PC-3 (cell line): ENCODE results near the gene MAD2L1BP. TPM values are rescaled to one million over a fixed set of nuclear protein-coding genes. Genes with fewer than 3 reads are reported as not detected.

Experiments
- ATAC-seq: fragments of 200-7000 bp; cut with Tn5 transposase; 2 replicates; pipeline ENCODE4 v1.9.1; 2020; ENCODE audit warnings: mild to moderate bottlenecking, moderate library complexity
- BruUV-seq: library from RNA; stranded (reverse); fragments of 400-500 nt; replicated peaks from 2 replicates; lab custom pipeline; 2021; lab: Mats Ljungman, UMichigan
- CTCF ChIA-PET: fragments of 300-600 bp; sonication (Branson Sonifier 250); formaldehyde crosslinking; loops from one replicate; lab custom pipeline; 2022; ENCODE audit warnings: antibody characterized with exemption; lab: Charles Lee
- POLR2A ChIA-PET: fragments of 300-600 bp; sonication (Branson Sonifier 250); formaldehyde crosslinking; loops from one replicate; lab custom pipeline; 2022; ENCODE audit warnings: antibody characterized with exemption; ENCODE audit not compliant: unreplicated experiment; lab: Charles Lee
- DNase-seq: peaks from one replicate; pipeline ENCODE4 v3.0.0-alpha.2; 2015
- H2AFZ ChIP-seq: fragments of 300-600 bp; sonication (generic); 2 replicates; pipeline ENCODE4 v1.6.0; 2016; ENCODE audit warnings: antibody characterized with exemption, low read length
- H3F3A ChIP-seq: fragments of 300-600 bp; sonication (generic); one replicate; pipeline ENCODE4 v1.6.0; 2017; ENCODE audit warnings: antibody characterized with exemption, low read length, control low read depth, mild to moderate bottlenecking; ENCODE audit not compliant: unreplicated experiment
- H3K27ac ChIP-seq: fragments of 300-600 bp; sonication (generic); 2 replicates; pipeline ENCODE4 v1.5.1; 2016; ENCODE audit warnings: mild to moderate bottlenecking, low read length
- H3K27me3 ChIP-seq: fragments of 300-600 bp; sonication (generic); 2 replicates; pipeline ENCODE4 v1.6.1; 2016; ENCODE audit warnings: low read length, mixed read lengths
- H3K36me3 ChIP-seq: fragments of 300-600 bp; sonication (generic); 2 replicates; pipeline ENCODE4 v1.6.1; 2016; ENCODE audit warnings: low read depth, mixed run types, low read length, mixed read lengths
- H3K4me1 ChIP-seq: fragments of 300-600 bp; sonication (generic); 2 replicates; pipeline ENCODE4 v1.5.1; 2016; ENCODE audit warnings: low read length; ENCODE audit not compliant: insufficient read depth
- H3K4me2 ChIP-seq: fragments of 300-600 bp; sonication (generic); 2 replicates; pipeline ENCODE4 v1.6.0; 2016; ENCODE audit warnings: low read length
- H3K4me3 ChIP-seq: fragments of 300-600 bp; sonication (generic); 2 replicates; pipeline ENCODE4 v1.5.1; 2016; ENCODE audit warnings: mild to moderate bottlenecking, low read length, mixed read lengths
- H3K79me2 ChIP-seq: fragments of 300-600 bp; sonication (generic); 2 replicates; pipeline ENCODE4 v1.6.1; 2017; ENCODE audit warnings: low read length, mixed read lengths
- H3K9ac ChIP-seq: fragments of 300-600 bp; sonication (generic); 2 replicates; pipeline ENCODE4 v1.6.0; 2016; ENCODE audit warnings: mild to moderate bottlenecking, low read length
- H3K9me2 ChIP-seq: fragments of 300-600 bp; sonication (generic); replicated peaks from 2 replicates; pipeline ENCODE4 v1.6.1; 2016; ENCODE audit warnings: mixed run types, low read length, mixed read lengths
- H3K9me3 ChIP-seq: fragments of 300-600 bp; sonication (generic); 2 replicates; pipeline ENCODE4 v1.6.1; 2016; ENCODE audit warnings: low read length, mixed read lengths
- H4K20me1 ChIP-seq: fragments of 300-600 bp; sonication (generic); 2 replicates; pipeline ENCODE4 v1.6.1; 2016; ENCODE audit warnings: low read length, mixed read lengths
- EZH2 ChIP-seq: fragments of 300-600 bp; sonication (generic); IDR thresholded peaks from one replicate; pipeline ENCODE4 v1.6.1; 2017; ENCODE audit warnings: antibody characterized with exemption, mild to moderate bottlenecking, low read length; ENCODE audit not compliant: unreplicated experiment
- EZH2phosphoT487 ChIP-seq: fragments of 300-600 bp; sonication (generic); IDR thresholded peaks from 2 replicates; pipeline ENCODE4 v1.6.1; 2018; ENCODE audit warnings: mild to moderate bottlenecking, antibody characterized with exemption, low read length, borderline replicate concordance
- intact Hi-C: fragments of 100-400 bp; cut with micrococcal nuclease; formaldehyde crosslinking; loops from 2 replicates; pipeline ENCODE4 v1.9.0; 2023
- total RNA-seq: library from RNA; depleted of rRNA; stranded (reverse); fragments of >200 nt; gene quantifications from 2 replicates; pipeline ENCODE4 v1.2.3, GENCODE V29; 2014
- TF ChIP-seq, protein P1 (sequence below): fragments of 300-600 bp; sonication (generic); conservative IDR thresholded peaks from 2 replicates; pipeline ENCODE4 v1.5.1; 2017; ENCODE audit warnings: antibody characterized with exemption, low read depth, mild to moderate bottlenecking, low read length

The MAD2L1BP gene
- total RNA-seq, 1 experiment from 2014 or later = 40.9 TPM

DNA sequence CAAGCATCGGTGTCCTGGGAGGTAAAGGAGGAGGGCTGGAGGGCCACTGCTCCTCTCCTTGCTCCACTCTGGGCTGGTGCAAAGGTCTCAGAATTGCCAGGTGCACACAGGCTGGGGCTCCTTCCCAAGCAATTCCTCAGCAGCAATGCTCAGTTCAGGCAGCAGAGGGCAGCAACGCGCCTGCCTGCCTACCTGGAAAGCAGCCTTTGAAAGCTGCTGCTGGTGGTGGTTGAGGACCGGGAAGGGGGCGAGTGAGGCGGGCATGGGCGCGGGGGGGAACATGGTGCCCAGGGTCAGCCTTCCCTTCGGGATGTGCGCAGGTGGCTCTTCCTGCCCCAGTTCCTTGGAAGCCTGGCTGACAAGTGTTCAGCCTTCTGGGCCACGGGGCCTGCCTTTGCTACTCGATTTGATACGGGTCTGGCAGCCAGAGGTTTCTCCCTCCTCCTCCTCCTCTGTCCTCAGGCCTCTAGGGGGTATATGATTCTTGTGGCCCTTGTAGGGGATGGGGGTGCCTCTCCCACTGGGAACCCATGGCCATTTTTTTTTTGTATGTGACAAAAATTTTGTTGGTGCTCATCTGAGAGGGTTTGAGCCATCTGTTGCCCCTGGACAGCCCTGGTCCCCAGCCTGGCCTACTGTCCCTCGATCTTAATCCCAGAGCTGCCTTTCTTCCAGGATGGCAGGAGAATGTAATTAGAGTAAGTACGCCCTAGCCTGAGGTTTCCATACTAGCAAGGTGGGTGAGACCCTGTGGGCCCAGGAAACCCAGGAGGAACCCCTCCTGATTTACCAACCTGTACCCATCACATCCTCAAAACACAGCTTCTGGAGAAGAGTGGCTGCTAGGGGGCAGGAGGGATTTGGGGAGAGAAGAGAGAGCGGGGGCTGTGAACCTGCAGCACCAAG is 31.9 kb downstream of the MAD2L1BP start:
- intact Hi-C loops = loop anchor here (1.0 to 10.0 kb wide), 5 partner anchors 31 to 412 kb away; no protein-coding TSS in a partner anchor
- Histone ChIP-seq H3K36me3 (no peaks in the 10 kb centered on the region; the same call in 1 of the 2 replicates), H3K27me3 (no peaks in the 10 kb centered on the region), H3K27ac (no peak overlapping the region), H3F3A (no peaks in the 10 kb centered on the region), H3K79me2 (no peaks in the 10 kb centered on the region), H3K9me3 (no peaks in the 10 kb centered on the region), H3K4me2 (peak overlapping the region; percentile 65), H3K9ac (no peak overlapping the region), H3K4me1 (peaks cover 46% of the 10 kb centered on the region), H4K20me1 (no peaks in the 10 kb centered on the region), H2AFZ (no peak overlapping the region), H3K9me2 (no peaks in the 10 kb centered on the region), H3K4me3 (no peak overlapping the region; the same call in 1 of the 2 replicates)
- ChIA-PET CTCF (interaction anchor here (0.7 to 2.2 kb wide), 5 partner anchors 11 to 411 kb away, joined by 3 to 10 read pairs (median 5); no protein-coding TSS in a partner anchor), POLR2A (no interaction called here)
- DNase-seq = peak; percentile 93
- BruUV-seq = TSS peak; percentile 21
- no peak for TF ChIP-seq EZH2phosphoT487
- TF ChIP-seq, protein P1, sequence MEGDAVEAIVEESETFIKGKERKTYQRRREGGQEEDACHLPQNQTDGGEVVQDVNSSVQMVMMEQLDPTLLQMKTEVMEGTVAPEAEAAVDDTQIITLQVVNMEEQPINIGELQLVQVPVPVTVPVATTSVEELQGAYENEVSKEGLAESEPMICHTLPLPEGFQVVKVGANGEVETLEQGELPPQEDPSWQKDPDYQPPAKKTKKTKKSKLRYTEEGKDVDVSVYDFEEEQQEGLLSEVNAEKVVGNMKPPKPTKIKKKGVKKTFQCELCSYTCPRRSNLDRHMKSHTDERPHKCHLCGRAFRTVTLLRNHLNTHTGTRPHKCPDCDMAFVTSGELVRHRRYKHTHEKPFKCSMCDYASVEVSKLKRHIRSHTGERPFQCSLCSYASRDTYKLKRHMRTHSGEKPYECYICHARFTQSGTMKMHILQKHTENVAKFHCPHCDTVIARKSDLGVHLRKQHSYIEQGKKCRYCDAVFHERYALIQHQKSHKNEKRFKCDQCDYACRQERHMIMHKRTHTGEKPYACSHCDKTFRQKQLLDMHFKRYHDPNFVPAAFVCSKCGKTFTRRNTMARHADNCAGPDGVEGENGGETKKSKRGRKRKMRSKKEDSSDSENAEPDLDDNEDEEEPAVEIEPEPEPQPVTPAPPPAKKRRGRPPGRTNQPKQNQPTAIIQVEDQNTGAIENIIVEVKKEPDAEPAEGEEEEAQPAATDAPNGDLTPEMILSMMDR = peak; percentile 92
- no peak for TF ChIP-seq EZH2
- ATAC-seq = peak; percentile 57

DNA sequence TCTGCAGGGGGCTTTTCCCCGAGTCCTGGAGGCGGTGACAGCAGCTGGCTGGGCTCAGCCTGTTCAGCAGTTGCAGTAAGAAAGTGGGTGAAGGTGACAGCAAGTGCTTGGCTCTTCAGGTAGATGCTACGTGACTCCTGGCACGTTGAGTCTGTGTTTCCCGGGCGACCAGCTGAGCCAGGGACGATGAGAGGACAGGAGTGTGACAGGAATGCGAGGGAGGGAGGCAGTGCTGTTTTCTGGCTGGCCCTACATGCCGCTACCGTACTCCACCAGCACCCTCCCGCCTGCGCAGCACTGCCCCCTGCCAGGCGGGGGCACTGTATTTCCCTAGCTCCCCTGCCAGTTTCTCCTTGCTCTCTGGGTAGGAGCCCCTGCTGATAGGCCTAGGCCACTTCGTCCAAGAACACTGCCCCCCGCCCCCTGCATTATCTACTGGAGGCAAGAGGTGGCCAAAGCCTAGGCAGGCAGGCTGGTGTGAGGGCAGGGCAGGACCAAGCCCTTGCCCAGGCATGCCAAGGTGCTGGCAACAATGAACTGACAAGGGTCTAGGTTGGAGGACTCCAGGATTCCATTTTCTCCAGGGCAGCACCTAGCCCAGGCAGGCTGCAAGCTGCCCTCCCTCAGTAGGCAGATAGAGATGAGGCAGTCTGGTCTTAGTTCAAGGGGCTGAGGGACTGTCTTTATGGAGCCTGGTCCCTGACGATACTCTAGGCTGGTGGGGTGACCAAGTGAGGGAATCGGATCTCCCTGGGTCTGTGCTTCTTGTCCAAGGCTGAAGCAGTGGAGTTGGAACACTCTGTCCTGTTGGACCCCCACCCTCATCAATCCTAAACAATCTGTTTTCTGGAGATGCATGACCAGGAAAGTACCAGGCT is 32.8 kb downstream of the MAD2L1BP start:
- Histone ChIP-seq H2AFZ (no peak overlapping the region), H3K79me2 (no peaks in the 10 kb centered on the region), H3K4me1 (peaks cover 46% of the 10 kb centered on the region), H3K27me3 (no peaks in the 10 kb centered on the region), H3K36me3 (peaks cover 4% of the 10 kb centered on the region; the same call in 1 of the 2 replicates), H3K9me3 (no peaks in the 10 kb centered on the region), H4K20me1 (no peaks in the 10 kb centered on the region), H3F3A (no peaks in the 10 kb centered on the region), H3K4me3 (no peak overlapping the region), H3K4me2 (peak overlapping the region; percentile 65), H3K27ac (peak overlapping the region; percentile 28), H3K9ac (no peak overlapping the region), H3K9me2 (no peaks in the 10 kb centered on the region)
- ATAC-seq (peak; percentile 76), DNase-seq (peak; percentile 92)
- TF ChIP-seq EZH2phosphoT487 = no peak
- no peak for TF ChIP-seq EZH2
- TF ChIP-seq, protein P1 = peak; percentile 79
- intact Hi-C loops = loop anchor here (5.0 to 10.0 kb wide), 2 partner anchors 56 to 84 kb away; no protein-coding TSS in a partner anchor
- no TSS peak for BruUV-seq
- ChIA-PET POLR2A (no interaction called here), CTCF (interaction anchor here (1.0 to 2.2 kb wide), 3 partner anchors 12 to 96 kb away, joined by 3 to 10 read pairs (median 6); no protein-coding TSS in a partner anchor)
